ENCODE results near the gene ZBTB7C.

ZBTB7C gene

DNA sequence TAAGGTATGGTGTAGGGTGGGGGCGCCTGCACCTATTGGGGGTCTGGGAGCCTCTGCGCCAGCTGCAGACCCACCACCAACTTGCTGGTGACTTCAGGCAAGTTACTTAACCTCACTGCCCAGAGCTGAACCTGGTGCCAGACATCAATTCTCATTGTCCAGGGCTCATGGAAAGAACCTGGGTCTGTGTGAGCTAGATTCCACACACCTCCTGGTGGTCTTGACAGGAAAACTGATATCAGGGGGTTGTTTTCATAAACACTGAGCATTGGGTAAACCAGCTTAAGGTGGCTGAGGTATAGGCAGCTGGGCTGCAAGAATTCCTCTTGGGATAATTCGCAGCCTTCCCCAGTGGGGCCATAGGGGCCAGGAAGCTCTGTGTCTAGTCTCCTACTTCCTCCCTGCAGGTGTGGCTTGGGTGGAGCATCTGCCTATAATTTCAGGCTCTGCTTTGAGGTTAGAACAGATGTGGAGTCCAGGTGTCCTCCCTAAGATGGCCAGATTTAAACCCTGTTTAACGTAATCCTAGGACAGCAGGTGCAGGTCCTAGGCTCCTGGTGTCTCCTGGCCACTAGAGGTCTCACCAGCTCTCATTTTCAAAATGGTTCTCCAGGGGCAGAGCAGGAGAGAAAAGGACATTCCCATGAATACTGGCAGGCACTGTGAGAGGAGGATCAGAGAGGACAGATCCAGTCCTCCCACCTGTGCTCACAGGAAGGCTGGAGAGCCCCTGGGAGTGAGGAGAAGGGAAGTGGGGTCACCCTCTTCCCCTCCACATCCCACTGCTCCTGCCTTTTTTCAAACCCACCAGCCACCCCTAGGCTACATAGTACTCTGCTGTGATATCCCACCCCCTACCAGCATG is 378.3 kb downstream of the ZBTB7C start:
- no peaks in the 10 kb centered on the region for H3K36me3 ChIP-seq (ENCODE audit: insufficient read depth, low read length)
- H3K4me3 ChIP-seq (ENCODE audit: low read depth in 1 of 2, low read length in 2 of 2) = no peak overlapping the region
- H3K9me3 ChIP-seq (ENCODE audit: low read length) = no peaks in the 10 kb centered on the region
- no peak overlapping the region for H3K9ac ChIP-seq (ENCODE audit: low read length)
- H3K27ac ChIP-seq (ENCODE audit: low read depth, low read length) = no peak overlapping the region
- H3K27me3 ChIP-seq (ENCODE audit: control insufficient read depth in 1 of 2, insufficient read depth in 2 of 2, low read length in 2 of 2) = no peaks in the 10 kb centered on the region
- peaks cover 12% of the 10 kb centered on the region for H3K4me1 ChIP-seq (ENCODE audit: insufficient read depth, low read length)

DNA sequence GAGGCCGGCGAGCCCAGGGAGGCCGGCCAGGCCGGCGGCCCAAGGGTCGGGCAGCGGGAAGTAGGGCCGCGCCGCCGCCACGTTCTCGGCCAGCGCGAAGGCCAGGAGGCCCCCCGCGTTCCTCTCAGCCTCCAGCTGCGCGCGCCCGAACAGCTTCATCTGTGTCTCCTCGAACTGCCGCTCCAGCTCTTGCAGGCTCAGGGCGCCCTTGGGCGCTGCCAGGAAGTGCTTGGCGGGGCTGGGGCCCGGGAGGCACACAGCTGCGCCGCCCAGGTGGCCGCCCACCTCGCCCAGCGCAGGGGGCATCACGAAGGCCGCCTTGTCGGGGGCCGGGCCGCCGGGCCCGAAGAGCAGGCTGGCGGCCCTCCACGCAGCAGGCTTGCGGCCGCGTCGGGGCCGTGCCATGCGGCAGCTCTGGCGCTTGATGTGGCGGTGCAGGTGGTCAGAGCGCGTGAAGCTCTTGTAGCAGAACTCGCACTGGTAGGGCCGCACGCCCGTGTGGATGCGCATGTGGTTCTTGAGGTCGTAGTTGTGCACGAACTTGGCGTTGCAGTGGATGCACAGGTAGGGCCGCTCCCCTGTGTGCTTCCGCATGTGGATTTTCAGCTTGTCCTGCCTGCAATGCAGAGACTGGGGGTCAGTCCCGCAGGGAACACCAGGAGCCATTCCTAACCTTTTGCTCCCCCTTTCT is 379.7 kb downstream of the ZBTB7C start:
- H3K36me3 ChIP-seq (ENCODE audit: insufficient read depth, low read length) = no peaks in the 10 kb centered on the region
- no peaks in the 10 kb centered on the region for H3K9me3 ChIP-seq (ENCODE audit: low read length)
- H3K4me3 ChIP-seq (ENCODE audit: low read depth in 1 of 2, low read length in 2 of 2) = no peak overlapping the region
- H3K9ac ChIP-seq (ENCODE audit: low read length) = no peak overlapping the region
- H3K4me1 ChIP-seq (ENCODE audit: insufficient read depth, low read length) = peaks cover 12% of the 10 kb centered on the region
- no peaks in the 10 kb centered on the region for H3K27me3 ChIP-seq (ENCODE audit: control insufficient read depth in 1 of 2, insufficient read depth in 2 of 2, low read length in 2 of 2)
- no peak overlapping the region for H3K27ac ChIP-seq (ENCODE audit: low read depth, low read length)

DNA sequence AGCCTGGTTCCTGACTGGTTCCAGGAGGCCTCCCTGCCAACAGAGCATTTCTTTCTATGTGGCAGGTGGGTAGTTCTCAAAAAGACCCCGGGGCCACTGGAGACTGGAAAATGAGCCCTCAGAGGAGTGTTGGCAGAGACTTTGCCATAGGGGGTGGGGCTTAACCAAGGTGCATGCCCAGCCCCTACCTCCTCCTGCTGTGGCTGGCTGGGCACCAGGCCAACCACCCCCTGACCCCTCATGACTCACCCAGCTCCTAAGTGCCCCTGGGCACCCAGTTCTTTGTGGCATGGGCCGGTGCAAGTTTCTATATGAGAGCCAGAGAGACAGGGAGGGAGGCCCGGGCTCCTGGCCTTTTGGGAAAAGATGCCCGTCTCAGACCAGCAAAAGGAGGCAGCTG is 380.5 kb downstream of the ZBTB7C start:
- Histone ChIP-seq H3K27ac (ENCODE audit: low read depth, low read length) (no peak overlapping the region), H3K4me3 (ENCODE audit: low read depth in 1 of 2, low read length in 2 of 2) (no peak overlapping the region), H3K4me1 (ENCODE audit: insufficient read depth, low read length) (peaks cover 12% of the 10 kb centered on the region), H3K27me3 (ENCODE audit: control insufficient read depth in 1 of 2, insufficient read depth in 2 of 2, low read length in 2 of 2) (no peaks in the 10 kb centered on the region), H3K36me3 (ENCODE audit: insufficient read depth, low read length) (no peaks in the 10 kb centered on the region), H3K9me3 (ENCODE audit: low read length) (no peaks in the 10 kb centered on the region), H3K9ac (ENCODE audit: low read length) (no peak overlapping the region)

DNA sequence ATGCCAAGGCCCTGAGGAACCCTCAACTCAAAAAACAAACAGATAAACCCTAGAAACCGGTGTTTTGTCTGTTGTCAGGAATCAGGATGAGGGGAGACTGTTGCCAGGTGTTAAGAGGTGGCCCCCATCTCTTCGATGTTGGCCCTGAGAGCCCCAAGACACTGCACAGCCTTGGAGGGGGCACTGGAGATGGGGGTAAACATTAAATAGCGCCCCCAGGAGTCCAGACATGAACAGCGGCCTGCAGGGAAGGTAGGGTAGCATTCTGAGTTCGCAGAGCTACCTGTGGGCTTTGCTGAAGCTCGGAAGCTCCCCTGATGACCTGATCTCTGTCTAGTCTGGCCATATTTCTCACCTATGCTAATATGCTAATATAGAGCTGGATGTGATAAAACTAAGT is 381.1 kb downstream of the ZBTB7C start:
- H3K36me3 ChIP-seq (ENCODE audit: insufficient read depth, low read length) = no peaks in the 10 kb centered on the region
- peaks cover 12% of the 10 kb centered on the region for H3K4me1 ChIP-seq (ENCODE audit: insufficient read depth, low read length)
- no peak overlapping the region for H3K4me3 ChIP-seq (ENCODE audit: low read depth in 1 of 2, low read length in 2 of 2)
- no peaks in the 10 kb centered on the region for H3K9me3 ChIP-seq (ENCODE audit: low read length)
- H3K27me3 ChIP-seq (ENCODE audit: control insufficient read depth in 1 of 2, insufficient read depth in 2 of 2, low read length in 2 of 2) = no peaks in the 10 kb centered on the region
- no peak overlapping the region for H3K27ac ChIP-seq (ENCODE audit: low read depth, low read length)
- no peak overlapping the region for H3K9ac ChIP-seq (ENCODE audit: low read length)

DNA sequence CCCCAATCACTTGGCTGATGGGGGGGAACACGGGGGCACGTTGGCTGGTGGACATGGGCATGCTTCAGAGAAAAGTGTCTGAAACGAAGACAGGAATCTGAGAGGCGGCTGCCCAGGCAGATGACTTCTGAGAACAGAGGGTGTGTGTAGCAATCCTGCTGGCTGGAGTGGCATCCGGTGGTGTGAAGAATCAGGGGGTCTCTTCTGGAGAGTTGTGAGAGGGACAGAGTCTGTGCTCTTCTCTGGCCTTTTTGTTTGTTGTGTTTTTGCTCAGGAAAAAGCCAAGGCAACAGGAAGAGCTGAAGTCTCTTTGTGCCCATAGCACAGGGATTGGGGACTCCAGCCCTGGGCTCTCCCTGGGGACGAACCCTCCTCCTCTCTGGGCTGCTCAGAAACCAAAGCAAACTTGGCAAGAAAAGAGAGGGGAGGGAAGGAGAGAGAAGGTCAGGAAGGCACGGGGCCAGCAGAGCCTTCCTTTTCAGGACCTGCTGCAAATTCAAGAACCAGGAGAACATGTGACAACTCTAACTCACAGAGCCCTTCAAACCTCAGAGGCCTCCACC is 381.7 kb downstream of the ZBTB7C start:
- Histone ChIP-seq H3K36me3 (ENCODE audit: insufficient read depth, low read length) (no peaks in the 10 kb centered on the region), H3K27me3 (ENCODE audit: control insufficient read depth in 1 of 2, insufficient read depth in 2 of 2, low read length in 2 of 2) (no peaks in the 10 kb centered on the region), H3K9me3 (ENCODE audit: low read length) (no peaks in the 10 kb centered on the region), H3K9ac (ENCODE audit: low read length) (no peak overlapping the region), H3K4me3 (ENCODE audit: low read depth in 1 of 2, low read length in 2 of 2) (no peak overlapping the region), H3K4me1 (ENCODE audit: insufficient read depth, low read length) (peaks cover 12% of the 10 kb centered on the region), H3K27ac (ENCODE audit: low read depth, low read length) (no peak overlapping the region)

DNA sequence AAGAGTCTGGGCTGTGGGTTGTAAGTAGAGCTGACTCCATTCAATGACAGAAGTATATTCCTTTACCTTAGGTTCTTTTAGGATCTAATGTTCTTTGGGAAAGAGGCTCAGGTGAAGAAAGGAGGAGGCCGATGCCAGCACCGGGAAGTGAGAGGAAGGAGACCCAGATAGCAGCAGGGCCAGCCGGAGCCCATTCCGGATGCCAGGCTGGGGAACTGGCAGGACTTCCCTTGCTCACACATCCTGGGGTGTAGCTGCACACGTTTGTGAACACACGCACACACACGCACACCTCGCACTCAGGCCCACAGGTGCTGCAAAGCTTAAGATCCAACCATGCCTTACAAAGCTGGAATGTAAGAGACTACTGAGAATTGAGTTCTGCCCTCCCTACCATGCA is 383.0 kb downstream of the ZBTB7C start:
- Histone ChIP-seq H3K27ac (ENCODE audit: low read depth, low read length) (no peak overlapping the region), H3K27me3 (ENCODE audit: control insufficient read depth in 1 of 2, insufficient read depth in 2 of 2, low read length in 2 of 2) (no peaks in the 10 kb centered on the region), H3K4me1 (ENCODE audit: insufficient read depth, low read length) (peaks cover 12% of the 10 kb centered on the region), H3K4me3 (ENCODE audit: low read depth in 1 of 2, low read length in 2 of 2) (no peak overlapping the region), H3K9me3 (ENCODE audit: low read length) (no peaks in the 10 kb centered on the region), H3K36me3 (ENCODE audit: insufficient read depth, low read length) (no peaks in the 10 kb centered on the region), H3K9ac (ENCODE audit: low read length) (no peak overlapping the region)

DNA sequence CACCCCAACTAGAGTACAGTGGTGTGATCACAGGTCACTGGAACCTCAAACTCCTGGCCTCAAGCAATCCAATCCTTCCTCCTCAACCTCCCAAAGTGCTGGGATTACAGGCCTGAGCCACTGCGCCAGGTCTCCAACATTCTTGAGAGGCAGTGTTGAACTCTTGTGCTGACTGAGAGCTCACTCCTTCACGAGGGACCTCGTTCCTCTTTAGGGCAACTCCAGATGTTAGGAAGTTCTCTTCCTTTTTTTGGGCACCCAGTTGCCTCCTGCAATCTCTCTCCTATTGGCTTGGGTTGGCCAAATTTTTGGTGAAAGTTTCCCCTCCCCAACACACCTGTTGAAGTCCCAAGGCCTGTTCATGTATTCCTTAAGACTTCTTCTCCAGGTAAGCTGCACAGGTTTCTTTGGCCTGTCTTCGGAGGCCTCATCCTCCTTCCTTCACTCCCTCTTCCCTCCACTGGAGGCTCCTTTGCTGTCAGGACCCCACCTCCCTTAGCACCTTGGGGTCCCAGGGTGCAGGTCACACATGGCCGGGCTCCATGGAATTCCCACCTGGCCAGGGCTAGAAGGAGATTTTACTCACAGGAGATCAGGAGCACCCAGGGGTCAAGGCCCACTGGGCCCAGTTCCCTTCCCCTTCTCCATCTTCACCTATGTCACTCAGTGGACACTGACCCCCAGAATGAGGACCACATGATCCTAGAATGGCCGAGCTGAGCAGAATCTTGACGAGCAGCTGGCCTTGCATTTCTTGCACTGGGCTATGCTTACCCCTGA is 384.1 kb downstream of the ZBTB7C start:
- Histone ChIP-seq H3K4me3 (ENCODE audit: low read depth in 1 of 2, low read length in 2 of 2) (no peak overlapping the region), H3K27me3 (ENCODE audit: control insufficient read depth in 1 of 2, insufficient read depth in 2 of 2, low read length in 2 of 2) (no peaks in the 10 kb centered on the region), H3K9me3 (ENCODE audit: low read length) (no peaks in the 10 kb centered on the region), H3K27ac (ENCODE audit: low read depth, low read length) (no peak overlapping the region), H3K36me3 (ENCODE audit: insufficient read depth, low read length) (no peaks in the 10 kb centered on the region), H3K4me1 (ENCODE audit: insufficient read depth, low read length) (peaks cover 12% of the 10 kb centered on the region), H3K9ac (ENCODE audit: low read length) (no peak overlapping the region)

DNA sequence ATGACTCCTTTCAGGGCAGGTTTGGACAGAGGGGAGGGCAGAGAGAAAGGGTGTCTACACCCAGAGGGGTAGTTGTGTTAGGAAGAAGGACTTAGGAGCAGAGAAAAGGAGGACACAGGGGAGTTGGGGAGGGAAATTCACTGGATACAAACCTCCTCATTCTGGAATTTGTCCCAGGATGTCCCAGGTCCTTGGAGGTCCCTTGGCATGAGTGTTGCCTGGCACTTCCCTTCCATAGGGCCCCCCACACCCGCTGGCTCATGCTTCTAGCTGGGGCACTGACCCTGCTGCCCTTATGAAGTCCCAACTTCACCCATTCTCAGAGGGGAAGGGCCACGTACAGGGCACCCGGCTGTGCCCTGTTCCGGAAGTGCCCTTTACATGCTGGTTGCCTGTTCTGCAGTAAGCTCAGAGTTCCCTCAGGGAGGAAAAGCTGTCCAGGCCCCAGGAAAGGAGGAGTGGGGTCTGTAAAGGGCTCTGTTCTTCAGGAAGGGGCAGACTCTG is 385.1 kb downstream of the ZBTB7C start:
- Histone ChIP-seq H3K4me3 (ENCODE audit: low read depth in 1 of 2, low read length in 2 of 2) (no peak overlapping the region), H3K9ac (ENCODE audit: low read length) (no peak overlapping the region), H3K36me3 (ENCODE audit: insufficient read depth, low read length) (no peaks in the 10 kb centered on the region), H3K4me1 (ENCODE audit: insufficient read depth, low read length) (peaks cover 12% of the 10 kb centered on the region), H3K27me3 (ENCODE audit: control insufficient read depth in 1 of 2, insufficient read depth in 2 of 2, low read length in 2 of 2) (no peaks in the 10 kb centered on the region), H3K9me3 (ENCODE audit: low read length) (no peaks in the 10 kb centered on the region), H3K27ac (ENCODE audit: low read depth, low read length) (no peak overlapping the region)

DNA sequence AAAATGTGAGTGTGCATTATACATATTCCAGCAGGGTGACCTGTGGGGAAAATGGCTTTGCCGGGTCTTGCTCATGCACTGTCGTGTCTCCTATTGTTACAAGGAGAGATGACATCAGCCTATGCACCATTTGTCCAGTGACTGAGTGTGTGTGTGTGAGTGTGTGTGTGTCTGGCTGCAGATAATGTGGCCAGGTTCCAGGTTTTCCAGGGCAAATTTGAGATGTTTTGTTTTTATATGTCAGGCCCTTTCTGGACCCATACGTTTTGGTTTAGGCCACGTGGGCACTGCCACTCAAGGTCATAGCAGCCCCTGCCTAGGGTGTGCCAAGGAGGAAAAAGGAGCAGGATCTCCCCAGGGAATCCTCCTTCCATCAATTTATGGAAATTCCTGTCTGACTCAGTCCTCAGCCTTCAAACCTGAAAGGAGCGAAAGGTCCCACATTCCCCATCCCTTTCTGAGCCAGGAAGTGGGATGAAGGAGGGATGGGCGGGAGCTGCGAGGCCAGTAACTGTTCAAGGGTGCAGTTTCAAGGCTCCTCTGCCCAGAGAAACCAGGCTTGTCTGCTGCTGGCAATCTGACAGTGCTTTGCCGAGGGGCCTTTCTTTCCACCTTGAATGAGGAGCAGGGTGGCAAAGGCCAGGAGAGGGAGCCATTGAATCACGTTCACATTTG is 385.7 kb downstream of the ZBTB7C start:
- Histone ChIP-seq H3K27ac (ENCODE audit: low read depth, low read length) (no peak overlapping the region), H3K4me1 (ENCODE audit: insufficient read depth, low read length) (peaks cover 12% of the 10 kb centered on the region), H3K9me3 (ENCODE audit: low read length) (no peaks in the 10 kb centered on the region), H3K36me3 (ENCODE audit: insufficient read depth, low read length) (no peaks in the 10 kb centered on the region), H3K4me3 (ENCODE audit: low read depth in 1 of 2, low read length in 2 of 2) (no peak overlapping the region), H3K9ac (ENCODE audit: low read length) (no peak overlapping the region), H3K27me3 (ENCODE audit: control insufficient read depth in 1 of 2, insufficient read depth in 2 of 2, low read length in 2 of 2) (no peaks in the 10 kb centered on the region)

DNA sequence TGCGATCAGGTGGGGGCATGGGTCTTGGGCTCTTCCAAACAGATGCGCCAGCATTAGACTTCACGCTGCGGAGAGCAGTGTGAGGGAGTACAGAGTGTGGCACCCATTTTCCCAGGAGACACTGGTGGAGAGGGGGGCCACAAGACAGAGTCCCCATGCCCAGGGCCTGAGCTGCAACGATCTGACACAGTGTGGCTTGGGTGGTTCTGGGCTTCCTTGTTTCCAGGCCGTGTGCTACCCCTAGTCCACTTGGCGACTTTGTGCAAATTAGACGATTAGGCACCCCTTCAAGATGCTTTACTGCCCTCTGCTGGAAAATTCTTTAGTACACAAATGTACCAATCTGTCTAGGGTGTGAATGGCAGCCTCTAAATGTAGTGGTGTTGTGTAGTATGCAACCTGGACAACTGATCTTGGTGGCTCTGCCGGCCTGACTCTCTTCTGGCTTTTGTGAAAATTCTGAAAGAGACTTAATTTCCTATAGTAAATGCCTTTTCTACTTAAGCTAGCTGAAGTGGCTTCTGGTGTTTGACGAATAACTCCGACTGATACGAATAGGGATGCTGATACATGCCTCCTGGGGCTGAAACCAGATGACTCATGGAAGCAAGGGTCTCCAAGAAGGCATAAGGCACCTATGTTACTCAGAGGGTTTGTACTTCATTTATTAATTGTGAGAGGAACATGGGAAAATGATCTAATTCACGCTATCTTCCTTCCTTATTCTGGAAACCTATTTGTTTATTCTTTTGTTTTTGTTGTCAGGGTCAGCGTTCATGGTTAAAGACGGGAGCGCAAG is 386.5 kb downstream of the ZBTB7C start:
- no peak overlapping the region for H3K27ac ChIP-seq (ENCODE audit: low read depth, low read length)
- H3K9ac ChIP-seq (ENCODE audit: low read length) = no peak overlapping the region
- H3K9me3 ChIP-seq (ENCODE audit: low read length) = no peaks in the 10 kb centered on the region
- no peaks in the 10 kb centered on the region for H3K27me3 ChIP-seq (ENCODE audit: control insufficient read depth in 1 of 2, insufficient read depth in 2 of 2, low read length in 2 of 2)
- no peaks in the 10 kb centered on the region for H3K36me3 ChIP-seq (ENCODE audit: insufficient read depth, low read length)
- no peak overlapping the region for H3K4me3 ChIP-seq (ENCODE audit: low read depth in 1 of 2, low read length in 2 of 2)
- H3K4me1 ChIP-seq (ENCODE audit: insufficient read depth, low read length) = peaks cover 10% of the 10 kb centered on the region
